ENCODE data around the gene ABCC4.

The ABCC4 gene

GRCh38 chr13:95117092-95117491, 184.2 kb downstream of the ABCC4 start:
- CTCF ChIA-PET: interaction anchor here (0.6 to 0.7 kb wide), 4 partner anchors 265 to 925 kb away, joined by 3 to 8 read pairs (median 3); no protein-coding TSS in a partner anchor
- no peaks in the 10 kb centered on the region for H3K36me3 ChIP-seq (ENCODE audit: control insufficient read depth in 2 of 2, insufficient read depth in 1 of 2, low read length in 2 of 2)

GRCh38 chr13:95115525-95115924, 185.7 kb downstream of the ABCC4 start:
- TF ChIP-seq ZNF202 (tag by site-specific recombination; IDR thresholded peaks at IDR 0.05; ENCODE audit: borderline replicate concordance) (no peak), ZNF423 (tag by site-specific recombination; IDR thresholded peaks at IDR 0.05) (no peak), ZBTB6 (tag by site-specific recombination; IDR thresholded peaks at IDR 0.05) (no peak), ZNF280D (tag by site-specific recombination; IDR thresholded peaks at IDR 0.05) (no peak), YY1 (tag by site-specific recombination; IDR thresholded peaks at IDR 0.05) (no peak), ZNF707 (tag by site-specific recombination; IDR thresholded peaks at IDR 0.05) (no peak), ZNF530 (tag by site-specific recombination; IDR thresholded peaks at IDR 0.05; ENCODE audit: low read depth) (no peak), ZNF211 (tag by site-specific recombination; IDR thresholded peaks at IDR 0.05; ENCODE audit: low read depth) (no peak), ZNF169 (tag by site-specific recombination; IDR thresholded peaks at IDR 0.05) (no peak), BCL11B (tag by site-specific recombination; IDR thresholded peaks at IDR 0.05; ENCODE audit: low read depth) (no peak), HOXA7 (CRISPR knock-in tag; IDR thresholded peaks at IDR 0.05; ENCODE audit: borderline replicate concordance) (no peak), ZNF544 (tag by site-specific recombination; IDR thresholded peaks at IDR 0.05) (no peak), KLF7 (tag by site-specific recombination; IDR thresholded peaks at IDR 0.05; ENCODE audit: borderline replicate concordance) (no peak), ZNF175 (tag by site-specific recombination; IDR thresholded peaks at IDR 0.05) (no peak), ZNF112 (tag by site-specific recombination; IDR thresholded peaks at IDR 0.05) (no peak), ZNF626 (tag by site-specific recombination; IDR thresholded peaks at IDR 0.05) (no peak), REPIN1 (tag by site-specific recombination; IDR thresholded peaks at IDR 0.05; ENCODE audit: low read depth) (no peak), ZNF701 (tag by site-specific recombination; IDR thresholded peaks at IDR 0.05) (no peak), ZNF623 (tag by site-specific recombination; IDR thresholded peaks at IDR 0.05) (no peak)
- H3K4me3 ChIP-seq (ENCODE audit: low read depth, low read length): no peak overlapping the region
- CTCF ChIA-PET: no interaction called here
- no peak overlapping the region for H3K27ac ChIP-seq (ENCODE audit: extremely low read depth, low read depth, low read length)
- no peaks in the 10 kb centered on the region for H3K4me1 ChIP-seq (ENCODE audit: control insufficient read depth, insufficient read depth, low read length)
- no peaks in the 10 kb centered on the region for H3K36me3 ChIP-seq (ENCODE audit: control insufficient read depth in 2 of 2, insufficient read depth in 1 of 2, low read length in 2 of 2)
- H3K9me3 ChIP-seq (ENCODE audit: control insufficient read depth, insufficient read depth, low read depth, low read length): no peaks in the 10 kb centered on the region
- POLR2A ChIA-PET: no interaction called here

More at GRCh38 chr13:95117092-95117491, 184.2 kb downstream of the ABCC4 start:
- no peak overlapping the region for H3K27ac ChIP-seq (ENCODE audit: extremely low read depth, low read depth, low read length)
- no peaks in the 10 kb centered on the region for H3K4me1 ChIP-seq (ENCODE audit: control insufficient read depth, insufficient read depth, low read length)
- no peak overlapping the region for H3K4me3 ChIP-seq (ENCODE audit: low read depth, low read length)
- no peak for TF ChIP-seq ZNF157 (tag by site-specific recombination; IDR thresholded peaks at IDR 0.05)
- TF ChIP-seq ZNF843 (tag by site-specific recombination; IDR thresholded peaks at IDR 0.05): no peak
- TF ChIP-seq ZNF624 (tag by site-specific recombination; IDR thresholded peaks at IDR 0.05): no peak
- TF ChIP-seq ZSCAN30 (tag by site-specific recombination; IDR thresholded peaks at IDR 0.05): no peak
- no peak for TF ChIP-seq ZNF2 (tag by site-specific recombination; IDR thresholded peaks at IDR 0.05)
- TF ChIP-seq OVOL3 (tag by site-specific recombination; IDR thresholded peaks at IDR 0.05): no peak
- no peak for TF ChIP-seq ZNF184 (tag by site-specific recombination; IDR thresholded peaks at IDR 0.05)
- no peak for TF ChIP-seq PBX3 (CRISPR knock-in tag; IDR thresholded peaks at IDR 0.05)
- POLR2A ChIA-PET: interaction anchor here (0.7 kb wide), 1 partner anchor 35 kb away, joined by 3 read pairs; no protein-coding TSS in a partner anchor
- H3K9me3 ChIP-seq (ENCODE audit: control insufficient read depth, insufficient read depth, low read depth, low read length): no peaks in the 10 kb centered on the region
